SJSA1 (cell line): ENCODE measurements around the gene CDYL. TPM values are rescaled to one million over a fixed set of nuclear protein-coding genes. Genes with fewer than 3 reads are reported as not detected.
"Not testable (repeated sequence)": the region's sequence is repeated elsewhere in the genome, so short reads cannot be mapped to it uniquely, and the experiment has no call there.

Experiments
- DNase-seq, 2 experiments: peaks; one replicate each; pipeline ENCODE4 v3.0.0-alpha.2; 2015 to 2020; ENCODE audit warnings: low spot score in 2 of 2, low read depth in 1 of 2
- H3K27ac ChIP-seq: fragments of 250-450 bp; sonication (Bioruptor Pico); 2 replicates; pipeline ENCODE4 v1.5.1; 2020; ENCODE audit warnings: mild to moderate bottlenecking, moderate library complexity
- H3K27me3 ChIP-seq: fragments of 250-450 bp; sonication (Bioruptor Pico); replicated peaks from 2 replicates; pipeline ENCODE4 v1.5.1; 2020; ENCODE audit warnings: mild to moderate bottlenecking, moderate library complexity
- H3K36me3 ChIP-seq: fragments of 250-450 bp; sonication (Bioruptor Pico); 2 replicates; pipeline ENCODE4 v1.5.1; 2020; ENCODE audit warnings: mild to moderate bottlenecking
- H3K4me1 ChIP-seq: fragments of 250-450 bp; sonication (Bioruptor Pico); replicated peaks from 2 replicates; pipeline ENCODE4 v1.6.1; 2021; ENCODE audit warnings: mild to moderate bottlenecking
- H3K4me3 ChIP-seq: fragments of 250-450 bp; sonication (Bioruptor Pico); 2 replicates; pipeline ENCODE4 v1.5.1; 2020; ENCODE audit warnings: mild to moderate bottlenecking
- H3K9me3 ChIP-seq: fragments of 250-450 bp; sonication (Bioruptor Pico); replicated peaks from 2 replicates; pipeline ENCODE4 v1.5.1; 2020; ENCODE audit warnings: mild to moderate bottlenecking
- total RNA-seq: library from RNA; depleted of rRNA; stranded (reverse); fragments of >200 nt; shearing (Covaris generic); gene quantifications from 2 replicates; pipeline ENCODE4 v1.2.3, GENCODE V29; 2014

CDYL gene
- total RNA-seq, 1 experiment from 2014 or later, result 36.1 TPM

DNA sequence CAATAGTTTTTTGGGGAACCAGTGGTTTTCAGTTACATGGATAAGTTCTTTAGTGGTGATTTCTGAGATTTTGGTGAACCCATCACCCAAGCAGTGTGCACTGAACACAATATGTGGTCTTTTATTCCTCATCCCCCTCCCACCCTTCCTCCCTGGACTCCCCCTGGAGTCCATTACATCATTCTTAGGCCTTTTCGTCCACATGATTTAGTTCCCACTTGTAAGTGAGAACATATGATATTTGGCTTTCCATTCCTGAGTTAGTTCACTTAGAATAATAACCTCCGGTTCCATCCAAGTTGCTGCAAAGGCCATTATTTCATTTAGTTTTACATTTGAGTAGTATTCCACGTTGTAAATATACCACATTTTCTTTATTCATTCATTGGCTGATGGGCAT is 199.3 kb downstream of the CDYL start:
- no peak for DNase-seq
- Histone ChIP-seq H3K27ac (no peak overlapping the region), H3K9me3 (peaks cover 8% of the 10 kb centered on the region; the same call in 1 of the 2 replicates), H3K4me1 (no peaks in the 10 kb centered on the region), H3K4me3 (no peak overlapping the region), H3K27me3 (no peaks in the 10 kb centered on the region), H3K36me3 (no peaks in the 10 kb centered on the region)

DNA sequence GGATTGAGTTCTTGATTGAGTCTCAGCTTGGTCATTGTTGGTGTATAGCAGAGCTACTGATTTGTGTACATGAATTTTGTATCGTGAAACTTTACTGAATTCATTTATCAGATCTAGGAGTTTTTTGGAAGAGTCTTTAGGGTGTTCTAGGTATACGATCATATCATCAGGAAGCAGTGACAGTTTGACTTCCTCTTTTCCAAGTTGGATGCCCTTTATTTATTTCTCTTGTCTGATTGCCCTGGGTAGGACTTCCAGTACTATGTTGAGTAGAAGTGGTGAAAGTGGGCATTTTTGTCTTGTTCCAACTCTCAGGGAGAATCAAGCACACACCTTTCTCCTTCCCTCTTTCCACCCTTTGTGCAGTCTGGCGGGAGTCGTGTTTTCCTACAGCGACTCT is 201.3 kb downstream of the CDYL start:
- Histone ChIP-seq H3K36me3 (no peaks in the 10 kb centered on the region), H3K4me3 (no peak overlapping the region), H3K27ac (no peak overlapping the region), H3K9me3 (peaks cover 8% of the 10 kb centered on the region; the same call in 1 of the 2 replicates), H3K27me3 (no peaks in the 10 kb centered on the region), H3K4me1 (no peaks in the 10 kb centered on the region)
- DNase-seq, result no peak

DNA sequence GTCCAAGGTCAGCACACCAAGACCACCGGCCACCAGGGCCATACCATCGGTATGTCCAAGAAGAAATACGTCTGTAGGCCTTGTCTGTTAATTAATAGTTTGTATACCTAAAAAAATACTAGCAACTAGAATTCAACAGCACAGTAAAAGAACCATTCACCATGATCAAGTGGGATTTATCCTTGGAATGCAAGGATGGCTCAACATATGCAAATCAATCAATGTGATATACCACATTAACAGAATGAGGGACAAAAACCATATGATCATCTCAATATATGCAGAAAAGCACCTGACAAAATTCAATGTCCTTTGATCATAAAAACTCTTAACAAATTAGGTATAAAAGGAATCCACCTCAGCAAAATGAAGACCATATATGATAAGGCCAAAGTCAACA is 203.2 kb downstream of the CDYL start:
- Histone ChIP-seq H3K36me3 (no peaks in the 10 kb centered on the region), H3K27ac (no peak overlapping the region), H3K4me1 (no peaks in the 10 kb centered on the region), H3K9me3 (peaks cover 8% of the 10 kb centered on the region; the same call in 1 of the 2 replicates), H3K4me3 (no peak overlapping the region), H3K27me3 (no peaks in the 10 kb centered on the region)
- DNase-seq, result no peak

DNA sequence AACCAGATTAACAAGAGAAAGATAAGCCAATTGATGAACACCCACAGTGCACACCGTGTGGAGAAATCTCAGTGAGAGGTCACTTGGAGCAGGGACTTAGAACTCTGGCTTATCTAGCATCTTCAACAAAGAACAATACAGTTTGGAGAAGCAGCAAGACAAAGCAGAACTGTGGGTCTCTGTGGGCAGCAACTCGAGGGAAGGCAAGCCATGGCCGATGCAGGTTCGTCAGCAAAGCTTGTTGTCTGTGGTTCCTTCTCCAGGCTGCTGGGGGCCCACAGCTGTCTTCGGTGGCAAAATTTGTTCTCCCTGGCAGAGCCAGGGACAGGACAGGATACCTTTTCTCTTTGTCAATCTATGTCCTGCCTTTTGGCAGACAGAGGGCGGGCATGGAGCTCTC is 205.6 kb downstream of the CDYL start:
- no peaks in the 10 kb centered on the region for H3K36me3 ChIP-seq
- no peak for DNase-seq
- no peaks in the 10 kb centered on the region for H3K27me3 ChIP-seq
- peaks cover 8% of the 10 kb centered on the region; the same call in 1 of the 2 replicates for H3K9me3 ChIP-seq
- no peak overlapping the region for H3K27ac ChIP-seq
- H3K4me3 ChIP-seq, result no peak overlapping the region
- no peaks in the 10 kb centered on the region for H3K4me1 ChIP-seq

DNA sequence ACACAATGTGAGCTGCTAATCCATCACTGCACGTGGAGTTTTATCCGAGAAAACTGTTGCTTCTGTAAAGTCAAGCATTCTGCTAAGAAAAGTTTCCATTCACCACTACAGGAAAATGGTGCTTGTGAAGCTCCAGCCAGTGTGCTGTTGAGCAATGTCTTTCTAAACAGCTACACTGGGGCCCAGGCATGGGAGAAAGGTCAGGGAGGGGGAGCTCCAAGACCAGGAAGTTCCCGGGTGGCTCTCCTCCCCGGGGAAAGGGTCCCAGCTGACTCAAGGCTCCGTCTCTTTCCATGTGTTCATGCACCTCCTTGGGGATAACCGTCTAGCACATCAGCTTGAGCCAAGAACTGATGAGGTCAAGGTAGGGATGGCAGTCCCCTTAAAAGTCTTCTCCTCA is 207.1 kb downstream of the CDYL start:
- H3K9me3 ChIP-seq, result peaks cover 8% of the 10 kb centered on the region; the same call in 1 of the 2 replicates
- no peak for DNase-seq
- H3K27me3 ChIP-seq, result no peaks in the 10 kb centered on the region
- no peak overlapping the region for H3K4me3 ChIP-seq
- no peaks in the 10 kb centered on the region for H3K36me3 ChIP-seq
- H3K4me1 ChIP-seq, result no peaks in the 10 kb centered on the region
- no peak overlapping the region for H3K27ac ChIP-seq

DNA sequence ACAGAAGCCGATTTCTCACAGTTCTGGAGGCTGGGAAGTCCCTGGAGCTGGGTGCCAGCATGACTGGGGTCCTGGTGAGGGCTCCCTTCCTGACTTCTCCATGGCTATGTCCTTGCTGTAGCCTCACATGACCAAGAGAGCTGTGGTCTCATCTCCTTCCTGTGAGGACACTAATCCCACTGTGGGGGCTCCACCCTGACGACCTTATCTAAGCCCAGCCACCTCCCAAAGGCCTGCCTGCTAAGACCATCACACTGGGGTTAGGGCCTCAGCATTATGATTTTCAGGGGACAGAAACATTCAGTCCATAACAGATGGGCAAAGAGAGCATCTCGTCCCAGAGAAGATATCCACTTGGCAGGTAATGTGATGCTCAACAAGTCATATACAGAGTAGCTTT is 210.8 kb downstream of the CDYL start:
- no peaks in the 10 kb centered on the region for H3K9me3 ChIP-seq
- no peak for DNase-seq
- H3K4me3 ChIP-seq, result no peak overlapping the region
- H3K36me3 ChIP-seq, result no peaks in the 10 kb centered on the region
- no peaks in the 10 kb centered on the region for H3K4me1 ChIP-seq
- no peaks in the 10 kb centered on the region for H3K27me3 ChIP-seq
- no peak overlapping the region for H3K27ac ChIP-seq

DNA sequence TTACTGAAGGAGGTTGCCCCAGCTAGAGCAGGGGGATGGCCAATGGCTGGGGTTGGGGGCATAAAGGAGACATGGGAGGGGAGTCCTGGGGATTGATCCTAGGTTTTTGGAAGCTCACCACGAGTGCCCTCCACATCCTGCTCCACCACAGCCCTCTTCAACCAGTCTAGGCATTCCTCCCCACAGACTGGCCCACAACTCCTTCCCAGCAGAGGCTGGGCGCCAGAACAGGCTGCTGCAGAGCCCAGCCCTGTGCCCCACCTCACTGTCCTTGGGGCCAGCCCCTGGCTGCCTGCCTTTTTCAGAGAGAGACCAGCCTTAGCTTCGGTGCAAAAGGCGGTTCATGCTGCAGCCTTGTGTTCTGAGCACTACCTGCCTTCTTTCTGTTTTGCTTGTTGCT is 211.2 kb downstream of the CDYL start:
- no peaks in the 10 kb centered on the region for H3K27me3 ChIP-seq
- no peak overlapping the region for H3K4me3 ChIP-seq
- no peaks in the 10 kb centered on the region for H3K9me3 ChIP-seq
- no peak overlapping the region for H3K27ac ChIP-seq
- DNase-seq, result no peak
- no peaks in the 10 kb centered on the region for H3K4me1 ChIP-seq
- no peaks in the 10 kb centered on the region for H3K36me3 ChIP-seq

DNA sequence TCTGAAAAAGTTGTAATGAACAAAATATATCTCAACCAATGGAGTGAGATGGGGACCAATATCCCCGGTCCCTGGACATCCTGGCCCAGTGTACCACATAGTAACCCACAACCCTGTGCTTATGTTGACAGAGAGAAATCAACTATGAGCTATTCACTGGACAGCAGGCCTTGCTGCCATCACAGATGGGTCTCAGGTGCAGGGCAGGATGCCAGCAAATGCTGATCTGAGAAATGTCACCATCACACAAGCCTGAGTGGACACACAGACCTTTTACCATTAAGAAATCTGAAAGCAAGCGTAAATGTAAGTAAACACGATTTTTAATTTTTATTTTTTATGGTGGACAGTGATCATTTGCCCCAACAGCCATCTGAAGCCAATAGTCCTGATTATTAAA is 218.5 kb downstream of the CDYL start:
- H3K27me3 ChIP-seq, result no peaks in the 10 kb centered on the region

DNA sequence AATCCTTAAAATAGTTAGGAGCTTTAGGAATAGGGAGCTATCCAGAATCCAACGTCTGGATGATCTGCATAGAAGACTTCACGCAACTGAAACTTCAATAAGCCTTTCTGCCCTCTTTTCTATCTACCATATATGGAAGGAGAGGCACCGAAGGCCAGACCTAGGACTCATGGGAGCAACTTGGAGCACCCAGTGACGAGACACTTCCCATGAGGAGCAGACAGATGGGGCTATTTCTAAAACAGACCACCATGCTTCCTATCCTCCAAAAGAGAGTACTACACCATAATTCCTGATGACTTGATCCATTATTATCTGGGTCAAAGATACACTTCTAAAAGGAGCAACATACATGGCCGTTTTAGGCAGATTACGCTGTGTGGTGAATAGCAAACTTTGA is 221.7 kb downstream of the CDYL start:
- DNase-seq, result no peak
- H3K27me3 ChIP-seq, result no peaks in the 10 kb centered on the region
- no peaks in the 10 kb centered on the region for H3K9me3 ChIP-seq
- H3K4me3 ChIP-seq, result no peak overlapping the region
- no peaks in the 10 kb centered on the region for H3K4me1 ChIP-seq
- no peak overlapping the region for H3K27ac ChIP-seq
- H3K36me3 ChIP-seq, result peaks cover 26% of the 10 kb centered on the region

More for the DNA sequence above, 218.5 kb downstream of the CDYL start:
- H3K4me3 ChIP-seq, result no peak overlapping the region
- no peak for DNase-seq
- H3K9me3 ChIP-seq, result no peaks in the 10 kb centered on the region
- no peak overlapping the region for H3K27ac ChIP-seq
- peaks cover 20% of the 10 kb centered on the region for H3K36me3 ChIP-seq
- no peaks in the 10 kb centered on the region for H3K4me1 ChIP-seq

DNA sequence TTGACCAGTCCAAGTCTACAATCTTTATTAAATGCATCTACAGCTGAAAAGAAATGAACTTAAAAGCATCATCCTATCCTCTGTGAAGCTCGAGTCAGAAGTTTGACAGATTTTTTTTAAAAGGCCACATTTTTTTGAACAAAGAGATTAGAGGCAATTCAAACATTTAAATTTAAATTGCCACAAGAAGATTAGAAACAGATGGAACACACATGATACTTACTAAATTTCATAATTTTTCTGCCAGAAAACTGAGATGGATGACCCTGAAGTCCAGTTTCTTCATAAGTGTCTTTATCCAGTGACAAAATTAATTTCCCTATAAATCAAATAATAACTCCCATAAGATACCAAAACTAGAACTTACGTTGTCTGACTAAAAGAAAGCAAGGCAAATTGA is 223.4 kb downstream of the CDYL start:
- Histone ChIP-seq H3K4me3 (no peak overlapping the region), H3K27ac (no peak overlapping the region), H3K27me3 (no peaks in the 10 kb centered on the region), H3K36me3 (peaks cover 26% of the 10 kb centered on the region), H3K9me3 (no peaks in the 10 kb centered on the region), H3K4me1 (peaks cover 5% of the 10 kb centered on the region)
- no peak for DNase-seq

DNA sequence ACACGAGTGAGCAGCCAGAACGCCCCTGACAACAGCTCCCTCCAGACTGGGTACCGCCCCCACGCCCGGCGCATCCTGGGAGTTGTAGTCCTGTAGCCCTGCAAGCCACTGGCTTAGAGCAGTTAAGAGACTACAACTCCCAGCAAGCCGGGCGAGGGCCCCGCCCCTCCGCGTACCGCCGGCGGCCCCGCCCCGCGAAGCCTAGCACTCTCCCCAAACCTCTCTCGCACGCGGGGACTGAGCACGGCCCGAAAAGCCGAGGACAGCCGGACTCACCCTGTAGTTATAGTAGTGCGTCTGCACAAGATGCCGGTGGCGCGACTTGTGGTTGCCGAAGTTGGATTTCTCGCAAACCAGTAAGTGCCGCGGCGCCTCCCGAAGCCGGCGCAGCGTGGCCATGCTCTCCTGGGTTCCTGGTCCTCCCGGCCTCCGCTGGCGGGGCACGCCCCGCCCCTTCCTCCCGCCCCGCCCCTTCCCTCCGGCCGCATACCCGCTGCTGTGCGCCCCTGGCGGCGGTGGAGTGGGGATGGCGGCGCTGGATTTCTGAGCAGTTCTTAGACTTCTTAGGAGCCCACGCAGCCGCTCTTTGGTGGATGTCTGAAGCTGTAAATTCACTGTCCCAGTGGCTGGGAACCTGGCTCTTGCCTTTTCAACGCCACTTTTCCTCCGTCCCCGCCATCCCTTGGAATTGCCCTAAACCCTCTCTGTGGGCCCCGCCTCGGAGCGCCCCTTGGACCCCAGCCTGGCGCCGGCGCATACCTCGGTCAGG is 227.6 kb downstream of the CDYL start, which contains the start of gene RPP40:
Gene RPP40 (minus strand): TSS at position 434 of the 769 bp plus-strand sequence. CDS start 35 bp downstream, at position 399.
- Histone ChIP-seq H3K36me3 (peaks cover 9% of the 10 kb centered on the region; the same call in 1 of the 2 replicates), H3K9me3 (no peaks in the 10 kb centered on the region), H3K4me3 (peak within 1 kb of the TSS; percentile 61), H3K27me3 (no peaks in the 10 kb centered on the region), H3K27ac (peak within 1 kb of the TSS; percentile 82), H3K4me1 (peaks cover 6% of the 10 kb centered on the region)
- DNase-seq, result peak; percentile 98

DNA sequence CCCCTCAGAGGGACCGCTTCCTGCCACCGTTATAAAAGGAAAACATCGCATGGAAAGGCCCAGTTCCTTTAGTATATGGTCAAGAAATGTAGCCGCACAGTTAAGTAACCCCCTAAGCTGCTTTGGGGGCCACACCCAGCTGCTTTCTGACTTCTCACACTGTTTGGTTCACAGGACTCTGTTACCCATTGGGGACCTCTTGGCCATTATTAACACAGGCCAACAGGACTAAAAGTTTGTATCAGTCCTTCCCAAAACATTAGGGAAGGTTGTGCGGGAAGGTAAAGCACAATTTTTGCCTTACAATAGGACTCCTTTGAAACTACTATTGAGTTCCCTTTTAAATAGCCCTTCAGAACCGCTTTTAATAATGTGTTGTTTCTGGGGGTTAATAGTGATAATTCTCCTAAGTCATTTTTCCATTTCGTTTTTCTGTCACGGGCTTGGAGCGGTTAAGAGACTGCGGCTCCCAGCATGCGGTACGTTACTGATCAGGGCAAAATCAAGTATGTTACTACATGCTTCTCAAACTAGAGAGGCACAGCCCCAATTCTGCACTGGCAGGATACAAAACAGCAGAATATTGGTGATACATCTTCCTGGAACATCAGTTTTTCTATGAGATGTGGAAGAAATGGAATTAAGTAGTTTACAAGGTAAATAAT is 228.3 kb downstream of the CDYL start:
- Histone ChIP-seq H3K9me3 (no peaks in the 10 kb centered on the region), H3K27me3 (no peaks in the 10 kb centered on the region), H3K4me1 (peaks cover 6% of the 10 kb centered on the region), H3K36me3 (peaks cover 9% of the 10 kb centered on the region; the same call in 1 of the 2 replicates), H3K27ac (peak overlapping the region; percentile 82), H3K4me3 (peak overlapping the region; percentile 61)
- no peak for DNase-seq

DNA sequence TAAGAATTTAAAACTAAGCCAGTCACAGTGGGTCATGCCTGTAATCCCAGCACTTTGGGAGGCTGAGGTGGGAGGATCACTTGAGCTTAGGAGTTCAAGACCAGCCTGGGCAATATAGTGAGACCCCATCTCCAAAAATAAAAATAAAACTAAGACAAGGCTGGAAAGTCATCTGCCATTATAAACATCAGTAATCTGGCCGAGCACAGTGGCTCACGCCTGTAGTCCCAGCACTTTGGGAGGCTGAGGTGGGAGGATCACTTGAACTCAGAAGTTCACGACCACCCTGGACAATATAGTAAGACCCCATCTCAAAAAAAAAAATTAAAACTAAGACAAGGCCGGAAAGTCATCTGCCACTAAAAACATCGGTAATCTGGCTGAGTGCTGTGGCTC is 228.8 kb downstream of the CDYL start:
- not testable (repeated sequence) for DNase-seq, H3K4me3 ChIP-seq, H3K27me3 ChIP-seq, H3K27ac ChIP-seq, H3K36me3 ChIP-seq, H3K4me1 ChIP-seq, H3K9me3 ChIP-seq
